Erythroblast (primary cell): ENCODE data around the gene FAM43A.

Experiments
- GATA1 ChIP-seq: IDR thresholded peaks from 2 replicates; pipeline ENCODE4 v1.6.1; 2011; ENCODE audit warnings: low read depth, mild to moderate bottlenecking, control low read depth, low read length, moderate library complexity
- POLR2A ChIP-seq: IDR thresholded peaks from 2 replicates; pipeline ENCODE4 v1.6.1; 2011; ENCODE audit warnings: mild to moderate bottlenecking, low read length

- TF ChIP-seq POLR2A (no peak), GATA1 (no peak)
These were observed 20.1 kb downstream of the FAM43A start for GRCh38 chr3:194705761-194706160.
